ENCODE data around the gene GPR183.

Gene GPR183

GRCh38 chr13:99335087-99335486 is 27.9 kb upstream of the GPR183 start (continued):
- no peak for TF ChIP-seq PATZ1 (tag by site-specific recombination; IDR thresholded peaks at IDR 0.05)

- TF ChIP-seq ZNF37A (tag by site-specific recombination; IDR thresholded peaks at IDR 0.05), result no peak
- TF ChIP-seq BCL11B (tag by site-specific recombination; IDR thresholded peaks at IDR 0.05; ENCODE audit: low read depth), result no peak
- TF ChIP-seq, protein P1, sequence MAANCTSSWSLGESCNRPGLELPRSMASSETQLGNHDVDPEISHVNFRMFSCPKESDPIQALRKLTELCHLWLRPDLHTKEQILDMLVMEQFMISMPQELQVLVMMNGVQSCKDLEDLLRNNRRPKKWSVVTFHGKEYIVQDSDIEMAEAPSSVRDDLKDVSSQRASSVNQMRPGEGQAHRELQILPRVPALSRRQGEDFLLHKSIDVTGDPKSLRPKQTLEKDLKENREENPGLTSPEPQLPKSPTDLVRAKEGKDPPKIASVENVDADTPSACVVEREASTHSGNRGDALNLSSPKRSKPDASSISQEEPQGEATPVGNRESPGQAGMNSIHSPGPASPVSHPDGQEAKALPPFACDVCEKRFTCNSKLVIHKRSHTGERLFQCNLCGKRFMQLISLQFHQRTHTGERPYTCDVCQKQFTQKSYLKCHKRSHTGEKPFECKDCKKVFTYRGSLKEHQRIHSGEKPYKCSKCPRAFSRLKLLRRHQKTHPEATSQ (tag by site-specific recombination; IDR thresholded peaks at IDR 0.05), result no peak
- TF ChIP-seq ZNF692 (tag by site-specific recombination; IDR thresholded peaks at IDR 0.05), result no peak
- TF ChIP-seq ZNF548 (tag by site-specific recombination; IDR thresholded peaks at IDR 0.05), result no peak
- TF ChIP-seq, protein P2, sequence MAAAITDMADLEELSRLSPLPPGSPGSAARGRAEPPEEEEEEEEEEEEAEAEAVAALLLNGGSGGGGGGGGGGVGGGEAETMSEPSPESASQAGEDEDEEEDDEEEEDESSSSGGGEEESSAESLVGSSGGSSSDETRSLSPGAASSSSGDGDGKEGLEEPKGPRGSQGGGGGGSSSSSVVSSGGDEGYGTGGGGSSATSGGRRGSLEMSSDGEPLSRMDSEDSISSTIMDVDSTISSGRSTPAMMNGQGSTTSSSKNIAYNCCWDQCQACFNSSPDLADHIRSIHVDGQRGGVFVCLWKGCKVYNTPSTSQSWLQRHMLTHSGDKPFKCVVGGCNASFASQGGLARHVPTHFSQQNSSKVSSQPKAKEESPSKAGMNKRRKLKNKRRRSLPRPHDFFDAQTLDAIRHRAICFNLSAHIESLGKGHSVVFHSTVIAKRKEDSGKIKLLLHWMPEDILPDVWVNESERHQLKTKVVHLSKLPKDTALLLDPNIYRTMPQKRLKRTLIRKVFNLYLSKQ (tag by site-specific recombination; IDR thresholded peaks at IDR 0.05; ENCODE audit: borderline replicate concordance), result no peak
- TF ChIP-seq ZNF155 (tag by site-specific recombination; IDR thresholded peaks at IDR 0.05), result no peak
- no peak for TF ChIP-seq GLI4 (tag by site-specific recombination; IDR thresholded peaks at IDR 0.05)
- no peak for TF ChIP-seq TCF7L2 (IDR thresholded peaks at IDR 0.05; ENCODE audit: borderline replicate concordance, low read depth, low read length)
- no peak for TF ChIP-seq ZNF404 (tag by site-specific recombination; IDR thresholded peaks at IDR 0.05)
- no peaks in the 10 kb centered on the region for H3K9me3 ChIP-seq (ENCODE audit: control insufficient read depth, insufficient read depth, low read depth, low read length)
- peaks cover 0 to 3% of the 10 kb centered on the region in 2 experiments; a peak in 1 of 3 replicates for H3K36me3 ChIP-seq (ENCODE audit: control insufficient read depth in 2 of 2, insufficient read depth in 1 of 2, low read length in 2 of 2)
- ChIA-PET POLR2A (no interaction called here), CTCF (interaction anchor here (0.7 to 1.6 kb wide), 2 partner anchors 16 to 65 kb away, joined by 3 to 8 read pairs; no protein-coding TSS in a partner anchor)
- no peaks in the 10 kb centered on the region for H3K4me1 ChIP-seq (ENCODE audit: control insufficient read depth, insufficient read depth, low read length)
- no peak overlapping the region for H3K27ac ChIP-seq (ENCODE audit: extremely low read depth, low read depth, low read length)
- H3K4me3 ChIP-seq (ENCODE audit: low read depth, low read length), result no peak overlapping the region
These were observed 27.0 kb upstream of the GPR183 start for GRCh38 chr13:99334221-99334620.

GRCh38 chr13:99332456-99332855 is 25.3 kb upstream of the GPR183 start:
- POLR2A ChIA-PET, result no interaction called here
- Histone ChIP-seq H3K36me3 (ENCODE audit: control insufficient read depth in 2 of 2, insufficient read depth in 1 of 2, low read length in 2 of 2) (peaks cover 0 to 8% of the 10 kb centered on the region in 2 experiments; a peak in 1 of 3 replicates), H3K4me3 (ENCODE audit: low read depth, low read length) (no peak overlapping the region), H3K4me1 (ENCODE audit: control insufficient read depth, insufficient read depth, low read length) (no peaks in the 10 kb centered on the region), H3K27ac (ENCODE audit: extremely low read depth, low read depth, low read length) (no peak overlapping the region), H3K9me3 (ENCODE audit: control insufficient read depth, insufficient read depth, low read depth, low read length) (no peaks in the 10 kb centered on the region)
- TF ChIP-seq ZNF394 (tag by site-specific recombination; IDR thresholded peaks at IDR 0.05; ENCODE audit: borderline replicate concordance) (no peak), ZNF624 (tag by site-specific recombination; IDR thresholded peaks at IDR 0.05) (no peak), ZNF707 (tag by site-specific recombination; IDR thresholded peaks at IDR 0.05) (no peak), ZBTB48 (tag by site-specific recombination; IDR thresholded peaks at IDR 0.05) (no peak), ZNF510 (tag by site-specific recombination; IDR thresholded peaks at IDR 0.05; ENCODE audit: insufficient replicate concordance) (no peak), ZNF121 (tag by site-specific recombination; IDR thresholded peaks at IDR 0.05) (no peak), ELK4 (IDR thresholded peaks at IDR 0.05; ENCODE audit: borderline replicate concordance, low read depth, low read length) (no peak), ZNF623 (tag by site-specific recombination; IDR thresholded peaks at IDR 0.05) (no peak), ZNF248 (tag by site-specific recombination; IDR thresholded peaks at IDR 0.05) (no peak)
- TF ChIP-seq, protein P3, sequence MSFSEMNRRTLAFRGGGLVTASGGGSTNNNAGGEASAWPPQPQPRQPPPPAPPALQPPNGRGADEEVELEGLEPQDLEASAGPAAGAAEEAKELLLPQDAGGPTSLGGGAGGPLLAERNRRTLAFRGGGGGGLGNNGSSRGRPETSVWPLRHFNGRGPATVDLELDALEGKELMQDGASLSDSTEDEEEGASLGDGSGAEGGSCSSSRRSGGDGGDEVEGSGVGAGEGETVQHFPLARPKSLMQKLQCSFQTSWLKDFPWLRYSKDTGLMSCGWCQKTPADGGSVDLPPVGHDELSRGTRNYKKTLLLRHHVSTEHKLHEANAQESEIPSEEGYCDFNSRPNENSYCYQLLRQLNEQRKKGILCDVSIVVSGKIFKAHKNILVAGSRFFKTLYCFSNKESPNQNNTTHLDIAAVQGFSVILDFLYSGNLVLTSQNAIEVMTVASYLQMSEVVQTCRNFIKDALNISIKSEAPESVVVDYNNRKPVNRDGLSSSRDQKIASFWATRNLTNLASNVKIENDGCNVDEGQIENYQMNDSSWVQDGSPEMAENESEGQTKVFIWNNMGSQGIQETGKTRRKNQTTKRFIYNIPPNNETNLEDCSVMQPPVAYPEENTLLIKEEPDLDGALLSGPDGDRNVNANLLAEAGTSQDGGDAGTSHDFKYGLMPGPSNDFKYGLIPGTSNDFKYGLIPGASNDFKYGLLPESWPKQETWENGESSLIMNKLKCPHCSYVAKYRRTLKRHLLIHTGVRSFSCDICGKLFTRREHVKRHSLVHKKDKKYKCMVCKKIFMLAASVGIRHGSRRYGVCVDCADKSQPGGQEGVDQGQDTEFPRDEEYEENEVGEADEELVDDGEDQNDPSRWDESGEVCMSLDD (tag by site-specific recombination; IDR thresholded peaks at IDR 0.05), result no peak
- CTCF ChIA-PET, result interaction anchor here (0.6 kb wide), 1 partner anchor 225 kb away, joined by 3 read pairs; no protein-coding TSS in a partner anchor
